Fibroblast of mammary gland (primary cell): ENCODE data around the gene PABPC1L.
"Not testable (repeated sequence)": the region's sequence is repeated elsewhere in the genome, so short reads cannot be mapped to it uniquely, and the experiment has no call there.

Experiments used
- DNase-seq: peaks from one replicate; pipeline ENCODE4 v3.0.0-alpha.2; 2010; ENCODE audit warnings: low read depth
- H3K4me3 ChIP-seq: 2 replicates; pipeline ENCODE4 v1.5.1; 2011; ENCODE audit warnings: low read depth, mild to moderate bottlenecking, low read length, moderate library complexity; ENCODE audit not compliant: control insufficient read depth
- CTCF ChIP-seq: conservative IDR thresholded peaks from 2 replicates; pipeline ENCODE4 v1.5.1; 2011; ENCODE audit warnings: low read depth, low read length, inconsistent platforms; ENCODE audit not compliant: control insufficient read depth, insufficient read depth

PABPC1L gene

DNA sequence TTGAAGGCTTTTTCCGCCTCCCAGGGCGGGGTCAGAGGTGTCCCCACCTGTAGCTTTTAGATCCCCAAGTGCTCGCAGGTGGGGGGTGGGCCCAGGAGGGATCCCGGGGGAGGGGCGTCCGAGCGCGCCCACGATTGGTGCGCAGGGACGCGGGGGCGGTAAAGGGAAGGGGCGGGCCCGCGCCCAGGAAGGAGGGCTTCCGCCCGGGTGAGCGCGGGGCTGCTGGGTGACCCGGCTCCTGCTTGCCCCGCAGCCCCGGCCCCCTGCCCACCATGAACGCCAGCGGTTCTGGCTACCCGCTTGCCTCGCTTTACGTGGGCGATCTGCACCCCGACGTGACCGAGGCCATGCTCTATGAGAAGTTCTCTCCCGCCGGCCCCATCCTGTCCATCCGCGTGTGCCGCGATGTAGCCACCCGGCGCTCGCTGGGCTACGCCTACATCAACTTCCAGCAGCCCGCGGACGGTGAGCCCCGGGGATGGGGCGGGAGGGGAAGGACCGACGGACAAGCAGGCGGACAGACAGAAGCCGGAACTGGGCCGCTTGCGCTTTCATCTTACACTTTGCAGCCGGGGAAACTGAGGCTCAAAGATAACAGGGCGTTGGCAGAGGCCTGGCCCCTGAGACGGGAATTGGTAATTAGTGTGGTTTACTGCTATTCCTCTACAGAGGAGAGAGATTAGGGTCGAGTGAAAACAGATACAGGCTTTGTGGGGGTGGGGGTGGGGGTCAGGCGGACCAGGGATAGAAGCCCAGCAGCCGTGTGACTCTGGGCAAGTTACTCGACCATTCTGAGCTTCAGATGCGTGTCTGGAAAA is at the start of gene PABPC1L:
TSS of gene PABPC1L (plus strand) at position 189 of the 818 bp plus-strand sequence. CDS start at position 273, 84 bp downstream.
- peak within 1 kb of the TSS; percentile 82 for H3K4me3 ChIP-seq
- TF ChIP-seq CTCF, result no peak
- peak; percentile 52 for DNase-seq

GRCh38 chr20:44861531-44862006 is 48.3 kb upstream of the PABPC1L start:
- no peak for TF ChIP-seq CTCF
- DNase-seq, result peak; percentile 81
- H3K4me3 ChIP-seq, result no peak overlapping the region

GRCh38 chr20:44862286-44862685 is 47.6 kb upstream of the PABPC1L start:
- TF ChIP-seq CTCF, result no peak
- no peak overlapping the region for H3K4me3 ChIP-seq
- DNase-seq, result no peak

DNA sequence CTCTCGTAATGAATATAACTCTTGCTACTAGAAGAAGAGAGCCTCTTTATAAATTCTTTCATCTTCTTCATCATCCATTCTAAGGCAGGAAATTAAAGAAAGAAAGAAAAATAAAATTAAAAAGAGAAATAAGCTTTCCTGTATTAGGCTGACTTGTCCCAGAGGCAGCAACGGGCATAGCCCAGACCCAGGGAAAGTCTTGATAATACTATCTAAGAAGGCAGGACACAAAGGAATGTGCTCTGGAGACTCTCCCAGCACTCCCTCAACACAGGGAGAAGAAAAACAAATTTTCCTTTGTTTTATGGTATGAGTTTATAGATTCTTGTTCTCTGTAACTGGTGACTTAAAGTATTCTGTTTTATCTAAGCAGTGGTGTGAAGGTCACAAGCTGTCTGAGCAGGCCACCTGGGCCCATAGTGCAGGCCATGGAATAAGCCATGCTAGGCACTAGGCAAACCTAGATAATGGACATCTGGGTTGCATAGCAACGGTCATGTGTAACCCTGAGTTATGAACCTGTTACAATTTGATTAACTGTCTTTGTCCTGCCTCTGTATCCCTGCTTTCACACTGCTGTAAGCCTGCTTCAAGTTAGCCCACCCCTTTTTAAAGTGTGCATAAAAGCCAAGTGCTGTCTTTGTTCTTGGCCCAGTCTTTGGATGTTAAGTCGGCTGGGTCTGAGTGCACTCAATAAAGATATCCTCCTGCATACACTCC is 46.3 kb upstream of the PABPC1L start:
- DNase-seq, result not testable (repeated sequence)

DNA sequence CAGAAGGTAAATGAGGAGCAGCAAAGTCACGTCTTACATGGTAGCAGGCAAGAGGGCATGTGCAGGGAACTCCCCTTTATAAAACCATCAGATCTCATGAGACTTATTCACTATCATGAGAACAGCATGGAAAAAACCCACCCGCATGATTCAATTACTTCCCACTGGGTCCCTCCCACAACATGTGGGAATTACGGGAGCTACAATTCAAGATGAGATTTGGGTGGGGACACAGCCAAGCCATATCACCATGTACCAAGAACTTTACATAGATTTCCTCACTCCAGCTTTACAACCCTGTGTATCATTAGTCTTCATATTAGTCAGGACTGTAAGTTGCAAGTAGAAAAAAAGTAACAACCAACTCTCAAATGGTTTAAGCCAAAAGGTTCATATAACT is 45.4 kb upstream of the PABPC1L start:
- DNase-seq, H3K4me3 ChIP-seq: not testable (repeated sequence)

More for the DNA sequence above, 46.3 kb upstream of the PABPC1L start:
- H3K4me3 ChIP-seq, result not testable (repeated sequence)

- DNase-seq, result peak; percentile 10
- no peak overlapping the region for H3K4me3 ChIP-seq
- TF ChIP-seq CTCF, result no peak
Observed at GRCh38 chr20:44866703-44867335, 43.0 kb upstream of the PABPC1L start.

GRCh38 chr20:44869471-44869870 is 40.4 kb upstream of the PABPC1L start:
- no peak overlapping the region for H3K4me3 ChIP-seq
- TF ChIP-seq CTCF, result no peak
- DNase-seq, result no peak

GRCh38 chr20:44882360-44882759 is 27.5 kb upstream of the PABPC1L start:
- not testable (repeated sequence) for DNase-seq, H3K4me3 ChIP-seq
